ENCODE measurements around the gene WFDC1.

WFDC1 gene

GRCh38 chr16:84283314-84284153, 11.1 kb upstream of the WFDC1 start:
- H3K27ac ChIP-seq (ENCODE audit: low read length): no peak overlapping the region
- H3K79me2 ChIP-seq (ENCODE audit: insufficient read depth, low read length): no peaks in the 10 kb centered on the region
- TF ChIP-seq EZH2 (IDR thresholded peaks at IDR 0.05; ENCODE audit: borderline replicate concordance, low read depth, low read length, severe bottlenecking): no peak
- TF ChIP-seq CTCF (IDR thresholded peaks at IDR 0.05; ENCODE audit: borderline replicate concordance, extremely low read depth, low read length, poor library complexity, severe bottlenecking): no peak
- no peaks in the 10 kb centered on the region for H3K4me1 ChIP-seq (ENCODE audit: insufficient read depth, low read length)
- no peak for ATAC-seq (ENCODE audit: insufficient read depth, low read depth)
- H3K9me3 ChIP-seq (ENCODE audit: insufficient read depth, low read length, severe bottlenecking): no peaks in the 10 kb centered on the region
- no peaks in the 10 kb centered on the region for H3K36me3 ChIP-seq (ENCODE audit: insufficient read depth, low read length)
- no peak overlapping the region for H3K9ac ChIP-seq (ENCODE audit: low read depth, low read length)
- no peak overlapping the region for H2AFZ ChIP-seq (ENCODE audit: low read depth, low read length)
- H3K4me3 ChIP-seq (ENCODE audit: low read depth in 1 of 2, low read length in 2 of 2): no peak overlapping the region
- H3K4me2 ChIP-seq (ENCODE audit: insufficient read depth, low read length): no peak overlapping the region
- H4K20me1 ChIP-seq (ENCODE audit: insufficient read depth, low read length): no peaks in the 10 kb centered on the region
- no peak for DNase-seq
- peaks cover 6% of the 10 kb centered on the region for H3K27me3 ChIP-seq (ENCODE audit: insufficient read depth, low read length, poor library complexity)

- Histone ChIP-seq H2AFZ (ENCODE audit: low read depth, low read length) (no peak overlapping the region), H3K36me3 (ENCODE audit: insufficient read depth, low read length) (no peaks in the 10 kb centered on the region), H3K27ac (ENCODE audit: low read length) (no peak overlapping the region), H3K4me3 (ENCODE audit: low read depth in 1 of 2, low read length in 2 of 2) (no peak overlapping the region), H3K4me2 (ENCODE audit: insufficient read depth, low read length) (no peak overlapping the region), H3K4me1 (ENCODE audit: insufficient read depth, low read length) (no peaks in the 10 kb centered on the region), H3K9ac (ENCODE audit: low read depth, low read length) (no peak overlapping the region), H3K79me2 (ENCODE audit: insufficient read depth, low read length) (no peaks in the 10 kb centered on the region), H3K27me3 (ENCODE audit: insufficient read depth, low read length, poor library complexity) (peaks cover 6% of the 10 kb centered on the region), H4K20me1 (ENCODE audit: insufficient read depth, low read length) (no peaks in the 10 kb centered on the region), H3K9me3 (ENCODE audit: insufficient read depth, low read length, severe bottlenecking) (no peaks in the 10 kb centered on the region)
- no peak for ATAC-seq (ENCODE audit: insufficient read depth, low read depth)
- no peak for DNase-seq
- no peak for TF ChIP-seq EZH2 (IDR thresholded peaks at IDR 0.05; ENCODE audit: borderline replicate concordance, low read depth, low read length, severe bottlenecking)
- TF ChIP-seq CTCF (IDR thresholded peaks at IDR 0.05; ENCODE audit: borderline replicate concordance, extremely low read depth, low read length, poor library complexity, severe bottlenecking): no peak
These were observed 10.4 kb upstream of the WFDC1 start for GRCh38 chr16:84284154-84284722.

- H3K9me3 ChIP-seq (ENCODE audit: insufficient read depth, low read length, severe bottlenecking): no peaks in the 10 kb centered on the region
- H3K9ac ChIP-seq (ENCODE audit: low read depth, low read length): no peak overlapping the region
- H3K4me1 ChIP-seq (ENCODE audit: insufficient read depth, low read length): no peaks in the 10 kb centered on the region
- TF ChIP-seq EZH2 (IDR thresholded peaks at IDR 0.05; ENCODE audit: borderline replicate concordance, low read depth, low read length, severe bottlenecking) (no peak), CTCF (IDR thresholded peaks at IDR 0.05; ENCODE audit: borderline replicate concordance, extremely low read depth, low read length, poor library complexity, severe bottlenecking) (no peak)
- no peak overlapping the region for H3K27ac ChIP-seq (ENCODE audit: low read length)
- H3K4me3 ChIP-seq (ENCODE audit: low read depth in 1 of 2, low read length in 2 of 2): no peak overlapping the region
- ATAC-seq (ENCODE audit: insufficient read depth, low read depth) (no peak), DNase-seq (no peak)
- no peaks in the 10 kb centered on the region for H4K20me1 ChIP-seq (ENCODE audit: insufficient read depth, low read length)
- no peaks in the 10 kb centered on the region for H3K36me3 ChIP-seq (ENCODE audit: insufficient read depth, low read length)
- no peak overlapping the region for H3K4me2 ChIP-seq (ENCODE audit: insufficient read depth, low read length)
- H3K79me2 ChIP-seq (ENCODE audit: insufficient read depth, low read length): no peaks in the 10 kb centered on the region
- H3K27me3 ChIP-seq (ENCODE audit: insufficient read depth, low read length, poor library complexity): peaks cover 6% of the 10 kb centered on the region
- H2AFZ ChIP-seq (ENCODE audit: low read depth, low read length): no peak overlapping the region
These were observed 8.0 kb upstream of the WFDC1 start for GRCh38 chr16:84286578-84287240.

Measured in DND-41 (cell line).